DMS153 treated with DMSO at 0.1 percent for 48 hours (cell line): ENCODE results near the gene P2RY11.
A peak's percentile ranks its signal among the peaks of the same experiment; 100 is the strongest.

Experiments used
- DNase-seq: peaks from one replicate; lab custom pipeline; 2025; ENCODE audit not compliant: unreplicated experiment; lab: John Stamatoyannopoulos, UW

P2RY11 gene

DNA sequence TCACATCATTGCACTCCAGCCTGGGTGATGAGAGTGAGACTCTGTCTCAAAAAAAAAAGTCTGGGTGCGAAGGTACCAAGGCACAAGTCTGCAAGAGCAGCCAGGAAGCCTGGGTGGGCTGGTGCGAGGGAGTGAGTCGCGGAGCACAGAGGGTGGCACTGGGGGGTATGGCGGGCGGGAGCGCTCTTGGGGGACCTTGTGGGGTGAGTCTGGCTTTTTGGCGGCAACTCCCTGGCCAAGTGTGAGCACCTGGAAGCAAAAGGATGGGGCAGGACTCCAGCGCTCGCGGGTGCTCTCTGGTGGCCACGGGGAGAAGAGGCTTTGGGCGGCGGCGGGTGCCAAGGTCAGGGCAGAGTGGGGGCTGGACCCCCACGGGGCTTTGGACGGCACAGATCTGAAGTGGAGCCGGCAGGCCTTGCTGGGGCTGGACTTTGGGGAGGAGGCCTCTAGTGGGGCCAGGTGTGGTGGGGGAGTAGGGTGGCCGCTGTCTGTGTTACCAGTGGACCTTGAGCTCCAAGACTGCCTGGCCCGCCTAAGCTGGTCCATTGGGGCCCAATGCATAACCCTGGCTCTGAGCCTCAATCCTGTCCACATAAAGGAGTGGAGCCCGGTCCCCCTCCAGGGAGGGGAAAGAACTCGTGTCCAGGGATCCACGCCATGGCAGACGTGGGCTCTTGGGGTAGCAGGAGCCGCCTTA is 1.6 kb downstream of the P2RY11 start:
- peak; percentile 5 for DNase-seq

DNA sequence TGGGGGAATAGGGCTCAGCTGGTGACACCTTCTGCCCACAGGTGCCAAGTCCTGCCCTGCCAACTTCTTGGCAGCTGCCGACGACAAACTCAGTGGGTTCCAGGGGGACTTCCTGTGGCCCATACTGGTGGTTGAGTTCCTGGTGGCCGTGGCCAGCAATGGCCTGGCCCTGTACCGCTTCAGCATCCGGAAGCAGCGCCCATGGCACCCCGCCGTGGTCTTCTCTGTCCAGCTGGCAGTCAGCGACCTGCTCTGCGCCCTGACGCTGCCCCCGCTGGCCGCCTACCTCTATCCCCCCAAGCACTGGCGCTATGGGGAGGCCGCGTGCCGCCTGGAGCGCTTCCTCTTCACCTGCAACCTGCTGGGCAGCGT is 2.1 kb downstream of the P2RY11 start:
- no peak for DNase-seq

DNA sequence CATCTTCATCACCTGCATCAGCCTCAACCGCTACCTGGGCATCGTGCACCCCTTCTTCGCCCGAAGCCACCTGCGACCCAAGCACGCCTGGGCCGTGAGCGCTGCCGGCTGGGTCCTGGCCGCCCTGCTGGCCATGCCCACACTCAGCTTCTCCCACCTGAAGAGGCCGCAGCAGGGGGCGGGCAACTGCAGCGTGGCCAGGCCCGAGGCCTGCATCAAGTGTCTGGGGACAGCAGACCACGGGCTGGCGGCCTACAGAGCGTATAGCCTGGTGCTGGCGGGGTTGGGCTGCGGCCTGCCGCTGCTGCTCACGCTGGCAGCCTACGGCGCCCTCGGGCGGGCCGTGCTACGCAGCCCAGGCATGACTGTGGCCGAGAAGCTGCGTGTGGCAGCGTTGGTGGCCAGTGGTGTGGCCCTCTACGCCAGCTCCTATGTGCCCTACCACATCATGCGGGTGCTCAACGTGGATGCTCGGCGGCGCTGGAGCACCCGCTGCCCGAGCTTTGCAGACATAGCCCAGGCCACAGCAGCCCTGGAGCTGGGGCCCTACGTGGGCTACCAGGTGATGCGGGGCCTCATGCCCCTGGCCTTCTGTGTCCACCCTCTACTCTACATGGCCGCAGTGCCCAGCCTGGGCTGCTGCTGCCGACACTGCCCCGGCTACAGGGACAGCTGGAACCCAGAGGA is 2.6 kb downstream of the P2RY11 start:
- DNase-seq, result no peak

DNA sequence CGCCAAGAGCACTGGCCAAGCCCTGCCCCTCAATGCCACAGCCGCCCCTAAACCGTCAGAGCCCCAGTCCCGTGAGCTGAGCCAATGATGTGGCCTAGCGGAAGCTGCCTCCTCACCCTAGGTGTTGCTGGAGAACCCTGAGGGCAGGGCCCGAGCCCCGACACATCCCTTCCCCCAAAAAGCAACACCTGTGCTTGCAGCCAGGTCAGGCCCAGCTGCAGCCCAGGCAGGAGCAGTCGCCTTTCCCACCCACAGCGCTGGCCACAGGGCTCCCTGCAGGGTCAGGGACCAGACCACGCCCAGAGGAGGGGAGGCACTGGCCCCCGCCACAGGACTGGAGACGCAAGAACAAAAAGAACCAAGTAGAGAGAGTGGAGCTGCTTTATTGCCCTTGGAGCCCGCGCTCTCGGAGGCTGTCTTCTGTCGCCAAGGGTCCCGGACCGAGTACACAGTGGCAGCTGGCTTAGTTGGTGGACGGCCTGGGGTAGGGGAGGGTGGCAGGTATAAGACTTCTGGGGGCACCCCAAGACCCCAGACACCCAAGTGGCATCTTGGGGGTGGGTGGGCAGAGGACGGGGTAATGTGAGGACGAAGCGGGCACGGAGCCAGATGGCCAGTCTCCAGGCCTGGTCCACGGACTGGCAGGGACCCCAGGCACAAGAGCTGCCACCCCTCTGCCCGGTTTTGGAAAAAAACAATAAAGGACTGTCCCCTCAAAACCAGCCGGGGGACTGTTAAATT is 3.3 kb downstream of the P2RY11 start:
- DNase-seq, result no peak

DNA sequence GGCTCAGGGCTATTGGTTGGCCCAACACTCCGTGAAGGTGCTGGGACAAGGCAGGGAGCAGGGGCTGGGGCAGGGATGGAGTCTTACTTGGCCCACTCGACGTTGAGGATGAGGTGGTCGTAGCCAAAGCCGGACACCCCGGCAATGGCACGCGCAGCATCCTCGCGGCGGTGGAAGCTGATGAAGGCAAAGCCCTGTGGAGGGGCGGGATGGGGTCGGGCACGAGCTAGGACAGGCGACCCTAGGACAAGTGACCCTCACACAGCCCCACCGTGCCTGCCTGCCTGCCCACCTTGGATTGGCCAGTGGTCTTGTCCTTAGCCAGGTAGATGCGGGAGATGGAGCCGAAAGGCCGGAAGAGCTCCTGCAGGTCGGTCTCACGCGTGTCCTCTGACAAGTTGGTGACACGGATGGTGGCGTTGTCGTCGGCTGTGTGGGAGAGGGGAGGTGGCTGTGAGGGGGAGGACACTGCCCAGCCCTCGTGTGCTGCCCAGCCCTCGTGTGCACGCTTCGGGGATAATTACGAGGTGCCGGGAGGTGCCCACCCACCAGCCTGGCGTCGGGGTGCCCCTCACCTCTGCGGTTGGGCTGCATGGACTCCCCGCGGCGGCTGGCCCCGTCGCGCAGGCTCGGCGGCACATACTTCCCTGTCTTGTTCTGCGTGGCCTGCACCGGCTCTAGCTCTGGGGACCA is 4.0 kb downstream of the P2RY11 start:
- no peak for DNase-seq

DNA sequence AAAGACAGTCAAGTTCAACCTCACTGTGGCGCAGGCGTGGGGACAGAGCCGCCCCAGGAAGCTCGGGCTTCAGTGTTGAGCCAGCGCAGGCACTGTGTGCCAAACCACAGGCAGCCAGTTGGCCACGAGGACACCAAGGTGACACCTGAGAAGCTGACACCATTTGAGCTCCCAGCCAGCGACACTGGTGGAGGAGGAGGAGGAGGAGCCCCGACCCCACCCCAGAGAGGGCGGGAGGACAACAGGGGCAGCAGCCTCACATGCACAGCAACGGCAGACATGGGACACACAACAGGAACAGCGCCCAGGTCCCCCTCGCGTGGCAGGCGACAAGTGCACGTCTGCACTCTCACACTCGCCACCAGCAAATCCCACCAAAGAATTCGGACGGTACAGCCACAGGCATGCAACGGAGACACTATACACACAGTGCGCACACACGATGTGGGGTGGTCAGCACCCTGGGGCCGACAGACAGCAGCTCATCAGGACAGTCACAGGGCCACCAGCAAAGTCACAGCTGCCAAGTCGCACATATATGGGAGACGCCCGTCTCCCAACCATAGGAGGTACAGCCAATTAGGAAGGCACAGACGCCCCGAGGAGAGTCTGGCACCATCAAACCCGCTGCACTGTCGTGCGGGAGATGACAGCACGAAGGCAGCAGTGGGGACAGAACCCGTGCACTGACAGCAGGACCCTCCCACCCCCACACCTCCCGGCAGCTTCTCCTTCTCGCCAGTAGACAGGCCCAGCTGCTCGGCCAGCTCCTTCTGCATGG is 4.8 kb downstream of the P2RY11 start:
- no peak for DNase-seq

DNA sequence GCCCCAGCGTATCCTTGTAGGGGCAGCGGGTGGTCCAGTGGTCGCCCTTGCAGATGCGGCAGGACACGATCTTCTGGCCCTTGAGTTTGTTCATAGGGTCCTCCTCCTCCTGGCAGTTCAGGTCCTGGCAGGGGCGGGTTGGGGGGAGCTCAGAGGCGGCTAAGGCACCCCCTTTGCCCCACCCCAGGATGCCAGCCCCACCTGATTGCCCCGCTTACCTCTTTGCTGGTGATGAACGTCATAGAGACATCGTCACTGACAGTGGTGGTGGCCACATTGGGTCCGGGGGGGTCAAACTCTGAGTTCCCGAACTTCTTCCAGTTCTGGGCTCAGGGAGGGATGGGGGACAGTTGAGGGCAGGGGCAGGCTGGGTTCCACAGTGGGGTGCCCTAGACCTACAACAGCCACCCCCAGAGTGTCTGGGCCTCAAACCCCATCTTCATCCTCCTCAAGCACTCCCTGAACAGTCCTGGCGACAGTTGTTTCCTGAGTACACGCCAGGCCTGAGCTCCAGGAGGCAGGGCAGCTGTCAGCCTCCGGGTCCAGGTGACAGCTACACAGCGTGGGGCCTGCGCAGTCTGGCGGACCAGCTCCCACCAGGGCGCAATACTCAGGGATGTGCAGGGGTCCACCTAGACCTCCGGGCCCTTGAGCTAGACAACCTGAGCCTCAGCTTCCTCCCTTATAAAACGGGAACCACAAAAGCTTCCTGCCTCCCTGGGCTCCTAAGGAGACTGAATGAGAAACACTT is 5.5 kb downstream of the P2RY11 start:
- DNase-seq, result no peak

DNA sequence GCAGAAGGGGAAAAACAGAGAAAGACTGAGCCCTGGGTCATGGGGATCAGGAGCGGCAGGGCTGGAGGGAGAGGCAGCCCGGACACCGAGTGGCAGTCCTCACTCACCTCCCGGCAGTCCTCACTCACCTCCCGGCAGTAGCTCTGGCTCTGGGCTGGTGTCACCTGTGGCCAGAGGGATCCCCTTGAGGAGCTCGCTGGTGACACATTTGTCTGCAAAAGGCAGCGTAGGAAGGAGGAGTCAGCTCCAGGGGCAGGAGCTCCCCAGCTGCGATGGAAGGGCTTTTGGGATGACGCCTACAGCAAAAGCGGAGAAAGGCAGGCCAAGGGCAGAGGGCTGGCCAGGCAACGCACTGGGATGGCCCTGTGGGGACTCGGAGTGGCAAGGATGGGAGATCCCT is 7.5 kb downstream of the P2RY11 start:
- DNase-seq, result no peak

DNA sequence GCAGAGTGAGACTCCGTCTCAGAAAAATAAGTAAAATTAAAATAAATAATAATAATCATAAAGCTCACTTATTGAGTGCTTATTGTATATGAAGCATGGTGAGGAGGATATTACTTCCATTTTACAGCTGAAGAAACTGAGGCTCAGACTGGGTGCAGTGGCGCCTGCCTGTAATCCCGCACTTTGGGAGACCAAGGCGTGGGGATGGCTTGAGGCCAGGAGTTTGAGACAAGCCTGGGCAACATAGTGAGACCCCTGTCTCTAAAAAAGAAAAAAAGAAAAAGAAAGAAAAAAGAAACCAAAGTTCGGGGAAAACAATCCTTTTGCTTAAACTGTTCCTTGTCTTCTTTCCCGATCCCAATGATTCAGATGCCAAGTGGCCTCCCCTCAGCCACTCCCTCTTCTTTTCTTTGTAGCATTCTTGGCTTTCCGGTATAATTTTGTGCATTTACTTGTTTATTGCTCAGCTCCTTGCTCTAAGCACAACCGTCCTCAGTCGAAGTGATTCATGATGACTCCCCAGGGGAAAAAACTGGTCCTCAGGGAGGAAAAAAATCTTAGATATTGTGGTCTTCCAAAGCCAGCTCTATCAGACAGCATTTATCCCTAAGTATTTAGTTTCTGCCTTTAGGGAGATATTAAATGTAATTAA is 9.2 kb downstream of the P2RY11 start:
- DNase-seq, result no peak

DNA sequence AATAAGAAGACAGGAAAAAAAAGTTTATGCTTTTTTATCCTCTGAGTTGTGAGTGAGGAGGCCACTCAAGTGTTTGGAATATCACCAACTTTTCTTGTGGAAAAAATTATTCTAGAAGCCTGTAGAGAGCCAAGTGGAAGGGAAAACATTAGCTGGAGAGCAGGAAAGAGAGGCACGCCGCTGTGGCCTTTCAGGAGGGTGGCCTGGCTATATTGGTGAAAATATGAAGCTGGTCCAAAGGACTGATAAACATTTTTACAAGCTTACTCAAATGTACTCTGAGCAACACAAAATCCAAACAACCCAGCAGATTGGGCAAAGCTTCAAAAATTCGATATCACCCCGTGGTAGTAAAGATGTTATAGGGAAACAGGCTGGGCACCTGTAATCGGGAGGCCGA is 10.6 kb downstream of the P2RY11 start:
- DNase-seq, result no peak

DNA sequence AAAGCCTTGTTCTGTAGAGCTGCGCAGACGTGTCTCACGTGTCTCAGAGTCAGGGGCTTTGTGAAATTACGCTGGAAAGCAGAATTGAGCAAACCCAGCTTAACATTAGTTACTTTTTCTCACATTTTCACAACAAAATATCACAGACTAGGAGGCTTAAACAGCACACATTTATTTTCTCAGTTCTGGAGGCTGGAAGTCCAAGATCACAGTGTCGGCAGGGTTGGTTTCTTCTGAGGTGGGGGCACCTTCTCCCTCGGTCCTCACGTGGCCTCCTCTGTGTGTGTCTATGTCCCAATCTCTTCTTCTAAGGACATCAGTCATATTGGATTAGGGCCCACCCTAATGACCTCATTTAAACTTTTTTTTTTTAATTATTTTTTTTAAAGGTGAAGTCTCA is 12.9 kb downstream of the P2RY11 start:
- DNase-seq, result no peak

DNA sequence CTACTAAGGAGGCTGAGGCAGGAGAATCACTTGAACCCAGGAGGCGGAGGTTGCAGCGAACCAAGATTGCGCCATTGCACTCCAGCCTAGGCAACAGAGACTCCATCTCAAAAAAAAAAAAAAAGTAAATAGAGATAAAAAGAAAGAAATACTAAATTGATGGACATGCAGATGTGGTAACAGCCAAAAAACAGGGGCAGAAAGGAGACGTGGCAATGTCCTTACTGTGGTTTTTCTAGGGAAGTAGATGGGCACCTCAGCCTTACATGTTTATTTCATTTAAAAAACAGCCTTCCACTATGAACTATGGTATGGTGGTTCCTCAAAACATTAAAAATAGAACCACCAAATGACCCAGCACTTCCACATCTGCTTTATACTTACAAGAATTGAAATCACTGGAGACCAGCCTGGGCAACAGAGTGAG is 14.7 kb downstream of the P2RY11 start:
- DNase-seq, result no peak

DNA sequence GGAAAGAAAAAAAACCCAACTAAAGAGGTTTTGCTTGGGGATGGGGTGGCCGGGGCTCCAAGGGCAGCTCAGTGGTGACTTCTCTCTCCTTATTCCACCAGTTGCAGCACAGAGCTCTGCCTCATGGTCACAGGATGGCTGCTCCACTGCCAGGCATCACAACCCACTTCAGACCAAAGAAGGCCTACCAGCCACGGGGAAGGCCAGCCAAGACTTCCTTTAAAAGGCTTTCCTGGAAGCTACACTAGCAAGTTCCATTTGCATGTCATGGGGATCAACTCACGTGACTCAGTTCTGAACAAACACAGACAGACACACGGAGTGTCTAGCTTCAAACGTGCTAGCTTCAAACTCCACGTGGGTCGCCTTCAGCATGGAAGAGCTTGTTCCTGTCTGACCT is 21.4 kb downstream of the P2RY11 start:
- no peak for DNase-seq

DNA sequence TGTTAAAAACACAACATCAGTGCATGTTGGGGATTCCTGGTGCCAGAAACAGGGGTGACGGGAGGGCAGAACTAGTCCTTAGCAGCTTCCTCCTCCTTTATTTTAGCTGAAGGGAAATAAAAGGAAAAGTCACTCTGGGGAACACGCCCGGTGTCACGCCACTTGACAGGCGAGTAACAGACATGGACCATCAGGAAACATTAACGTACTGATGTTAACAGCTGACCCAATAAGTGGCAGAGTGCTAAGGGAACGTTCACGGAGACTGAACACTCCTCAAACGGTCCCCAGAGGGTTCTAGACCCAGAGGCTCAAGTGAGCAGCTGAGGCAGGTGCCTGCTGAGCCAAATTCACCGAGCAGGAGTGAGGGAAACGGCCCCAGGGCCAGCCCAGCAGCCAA is 22.1 kb downstream of the P2RY11 start:
- no peak for DNase-seq

DNA sequence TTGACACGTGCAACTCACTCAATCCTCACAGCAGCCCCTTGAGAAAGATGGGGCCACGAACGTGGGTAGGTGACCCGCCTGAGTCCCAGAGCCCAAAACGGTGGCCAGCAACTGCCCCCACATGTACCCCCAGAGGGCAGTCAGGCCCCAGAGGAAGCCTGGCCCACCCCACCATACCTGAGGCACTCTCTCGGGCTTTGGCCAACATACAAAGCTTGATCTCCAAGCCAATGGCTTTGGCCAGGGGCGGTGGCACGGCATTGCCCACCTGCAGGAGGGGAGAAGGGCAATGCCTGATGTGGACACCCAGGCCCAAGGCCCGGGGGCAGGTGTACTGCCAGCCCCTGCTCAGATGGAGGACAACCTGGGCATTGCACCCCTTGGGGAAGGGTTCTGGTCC is 22.5 kb downstream of the P2RY11 start:
- no peak for DNase-seq

DNA sequence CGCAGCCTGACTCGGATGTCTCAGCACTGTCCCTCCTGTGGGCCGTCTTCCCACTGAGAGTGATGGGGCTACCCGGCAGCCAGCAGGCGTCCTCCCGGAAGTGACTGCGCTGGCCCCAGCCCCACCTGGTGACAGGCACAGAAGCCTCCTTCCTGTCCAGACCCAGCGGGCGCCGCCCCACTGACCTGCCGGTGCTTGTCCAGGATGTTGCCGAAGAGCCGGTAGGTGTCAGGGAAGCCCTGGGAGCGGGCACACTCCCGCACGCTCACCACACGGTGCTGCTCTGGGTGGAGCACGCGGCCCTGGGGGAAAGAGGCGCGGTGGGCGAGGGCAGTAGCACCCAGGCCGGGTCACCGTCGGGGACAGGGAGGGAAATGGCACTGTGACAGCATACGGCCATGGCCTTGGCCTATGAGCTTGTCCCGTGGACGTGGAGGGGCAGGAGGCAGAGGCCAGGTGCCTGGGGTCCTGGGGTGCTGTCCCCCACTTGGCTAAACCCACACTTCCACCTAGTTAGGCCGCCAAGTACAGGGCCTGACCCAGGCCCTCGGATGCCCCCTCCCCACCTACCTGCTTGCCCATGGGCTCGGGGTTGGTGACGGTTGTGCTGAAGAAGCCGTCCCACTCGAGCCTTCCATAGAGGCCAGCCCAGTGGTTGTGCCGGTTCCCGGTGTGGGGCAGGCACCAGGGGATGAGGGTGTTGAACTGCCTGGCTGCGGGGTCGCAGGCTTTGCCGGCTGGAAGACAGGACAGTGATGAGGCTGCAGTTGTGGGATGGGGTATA is 24.2 kb downstream of the P2RY11 start:
- DNase-seq, result no peak

DNA sequence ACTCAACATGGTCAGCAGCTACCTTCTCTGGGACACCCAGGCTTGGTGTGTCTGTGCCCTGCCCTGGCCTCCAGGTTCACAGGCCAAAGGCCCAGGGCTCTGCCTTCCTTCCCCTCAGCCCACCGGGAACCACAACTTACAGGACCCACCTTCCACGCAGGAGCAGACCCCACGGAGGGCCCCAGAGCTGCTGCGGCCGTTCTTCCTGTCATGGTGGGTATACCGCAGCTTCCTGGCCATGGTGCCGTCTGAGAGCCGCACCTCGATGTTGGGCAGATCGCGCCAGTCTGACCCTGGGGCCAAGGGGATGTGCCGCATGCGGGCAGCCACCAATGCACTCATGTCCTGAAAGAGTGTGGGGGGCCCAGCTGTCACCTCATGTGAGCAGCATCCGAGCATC is 25.4 kb downstream of the P2RY11 start:
- no peak for DNase-seq

DNA sequence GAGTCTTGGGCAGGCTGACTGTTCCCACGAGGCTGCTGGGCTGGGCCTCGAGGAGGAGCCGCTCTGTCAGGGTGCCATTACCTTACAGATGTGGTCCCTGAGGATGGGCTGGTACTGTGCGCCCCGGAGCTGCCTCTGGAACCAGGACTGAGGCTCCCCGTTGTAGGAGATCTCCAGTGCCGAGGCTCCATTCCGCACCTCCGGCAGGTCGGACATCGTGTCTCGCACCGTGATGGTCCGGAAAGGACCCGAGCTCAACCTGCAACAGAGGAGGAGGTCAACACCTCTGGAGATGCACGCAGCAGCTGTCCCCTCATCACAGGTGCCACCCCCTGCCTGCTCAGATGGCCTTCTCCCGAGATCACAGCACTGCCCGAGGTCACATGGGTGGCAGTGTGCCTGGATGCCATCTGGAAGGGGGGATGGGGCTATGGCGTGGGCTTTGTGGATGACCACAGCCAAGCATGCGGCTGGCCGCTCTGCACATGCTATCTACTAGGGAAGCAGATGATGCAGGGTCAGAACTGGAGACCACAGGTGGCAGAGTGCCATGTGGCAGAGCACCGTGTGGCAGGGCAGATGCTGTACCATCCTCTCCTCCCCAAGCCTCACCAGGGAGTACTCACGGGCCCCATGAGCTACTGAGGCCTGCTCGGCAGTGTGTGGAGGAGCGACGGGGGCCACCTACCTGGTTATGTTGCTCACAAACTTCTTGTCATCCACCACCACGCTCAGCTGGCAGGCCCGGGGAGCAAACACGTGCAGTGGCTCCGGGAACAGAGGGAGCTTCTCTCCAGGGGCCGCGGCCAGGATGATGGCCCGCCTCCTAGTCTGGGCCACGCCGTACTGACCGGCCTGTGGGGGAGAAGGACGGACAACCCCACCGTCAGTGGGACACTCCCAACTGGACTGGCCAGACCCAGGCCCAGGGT is 26.5 kb downstream of the P2RY11 start:
- no peak for DNase-seq
